MM.1S (cell line): ENCODE data around the gene HORMAD1.

Experiments used
- DNase-seq: peaks from one replicate; pipeline ENCODE4 v3.0.0-alpha.2; 2015
- H2AFZ ChIP-seq: fragments of 300-600 bp; sonication (generic); 2 replicates; pipeline ENCODE4 v1.6.0; 2016; ENCODE audit warnings: antibody characterized with exemption, low read length
- H3F3A ChIP-seq: fragments of 300-600 bp; sonication (generic); 2 replicates; pipeline ENCODE4 v1.6.1; 2016; ENCODE audit warnings: mild to moderate bottlenecking, antibody characterized with exemption, low read length, moderate library complexity, mixed read lengths; ENCODE audit not compliant: insufficient read depth
- H3K27ac ChIP-seq: fragments of 300-600 bp; sonication (generic); 2 replicates; pipeline ENCODE4 v1.5.1; 2016; ENCODE audit warnings: mild to moderate bottlenecking, low read length
- H3K27me3 ChIP-seq: fragments of 300-600 bp; sonication (generic); replicated peaks from 2 replicates; pipeline ENCODE4 v1.6.0; 2016; ENCODE audit warnings: low read length; ENCODE audit not compliant: insufficient read depth
- H3K36me3 ChIP-seq: fragments of 300-600 bp; sonication (generic); replicated peaks from 2 replicates; pipeline ENCODE4 v1.6.1; 2016; ENCODE audit warnings: mild to moderate bottlenecking, low read length, mixed read lengths; ENCODE audit not compliant: insufficient read depth
- H3K4me1 ChIP-seq: fragments of 300-600 bp; sonication (generic); 2 replicates; pipeline ENCODE4 v1.6.1; 2016; ENCODE audit warnings: low read length, mixed read lengths
- H3K4me2 ChIP-seq: fragments of 300-600 bp; sonication (generic); 2 replicates; pipeline ENCODE4 v1.6.0; 2016; ENCODE audit warnings: low read depth, low read length
- H3K4me3 ChIP-seq: fragments of 300-600 bp; sonication (generic); 2 replicates; pipeline ENCODE4 v1.5.1; 2016; ENCODE audit warnings: low read length, mixed read lengths
- H3K79me2 ChIP-seq: fragments of 300-600 bp; sonication (generic); 2 replicates; pipeline ENCODE4 v1.6.1; 2016; ENCODE audit warnings: mixed run types, low read length, mixed read lengths
- H3K9ac ChIP-seq: fragments of 300-600 bp; sonication (generic); 2 replicates; pipeline ENCODE4 v1.6.1; 2016; ENCODE audit warnings: low read length, mixed read lengths
- H3K9me2 ChIP-seq: fragments of 300-600 bp; sonication (generic); replicated peaks from 2 replicates; pipeline ENCODE4 v1.6.1; 2016; ENCODE audit warnings: mild to moderate bottlenecking, low read length, mixed read lengths; ENCODE audit not compliant: insufficient read depth
- H3K9me3 ChIP-seq: fragments of 300-600 bp; sonication (generic); replicated peaks from 2 replicates; pipeline ENCODE4 v1.6.1; 2016; ENCODE audit warnings: mild to moderate bottlenecking, low read length, mixed read lengths; ENCODE audit not compliant: insufficient read depth
- H4K20me1 ChIP-seq: fragments of 300-600 bp; sonication (generic); 2 replicates; pipeline ENCODE4 v1.6.1; 2016; ENCODE audit warnings: mild to moderate bottlenecking, low read length, moderate library complexity, mixed read lengths; ENCODE audit not compliant: insufficient read depth
- CTCF ChIP-seq: fragments of 300-600 bp; sonication (generic); IDR thresholded peaks from 2 replicates; pipeline ENCODE4 v1.5.1; 2016; ENCODE audit warnings: antibody characterized with exemption, low read length, mixed read lengths
- EZH2 ChIP-seq: fragments of 300-600 bp; sonication (generic); optimal IDR thresholded peaks from 2 replicates; pipeline ENCODE3; 2017; ENCODE audit warnings: low read depth, mild to moderate bottlenecking, antibody characterized with exemption, low read length, mixed read lengths
- EZH2phosphoT487 ChIP-seq: fragments of 300-600 bp; sonication (generic); IDR thresholded peaks from 2 replicates; pipeline ENCODE4 v1.6.1; 2018; ENCODE audit warnings: antibody characterized with exemption, low read length

Gene HORMAD1

GRCh38 chr1:150730130-150730721, 9.5 kb upstream of the HORMAD1 start:
- H4K20me1 ChIP-seq: no peaks in the 10 kb centered on the region
- no peaks in the 10 kb centered on the region for H3K36me3 ChIP-seq
- H3K9ac ChIP-seq: no peak overlapping the region
- no peaks in the 10 kb centered on the region for H3K27me3 ChIP-seq
- H3K4me1 ChIP-seq: no peaks in the 10 kb centered on the region
- H2AFZ ChIP-seq: no peak overlapping the region
- H3K4me3 ChIP-seq: no peak overlapping the region
- no peaks in the 10 kb centered on the region for H3F3A ChIP-seq
- H3K9me3 ChIP-seq: no peaks in the 10 kb centered on the region
- H3K27ac ChIP-seq: no peak overlapping the region
- no peak overlapping the region for H3K4me2 ChIP-seq
- TF ChIP-seq EZH2 (no peak), CTCF (no peak), EZH2phosphoT487 (no peak)
- H3K79me2 ChIP-seq: no peaks in the 10 kb centered on the region
- DNase-seq: no peak
- H3K9me2 ChIP-seq: no peaks in the 10 kb centered on the region

- Histone ChIP-seq H2AFZ (no peak overlapping the region), H3K4me3 (no peak overlapping the region), H3K27me3 (no peaks in the 10 kb centered on the region), H3K27ac (no peak overlapping the region), H3K9ac (no peak overlapping the region), H4K20me1 (no peaks in the 10 kb centered on the region), H3K9me2 (no peaks in the 10 kb centered on the region), H3F3A (no peaks in the 10 kb centered on the region), H3K9me3 (no peaks in the 10 kb centered on the region), H3K79me2 (no peaks in the 10 kb centered on the region), H3K4me1 (no peaks in the 10 kb centered on the region), H3K4me2 (no peak overlapping the region), H3K36me3 (no peaks in the 10 kb centered on the region)
- no peak for DNase-seq
- TF ChIP-seq EZH2: no peak
- no peak for TF ChIP-seq CTCF
- TF ChIP-seq EZH2phosphoT487: no peak
Measured at GRCh38 chr1:150724336-150724735, 3.6 kb upstream of the HORMAD1 start.

GRCh38 chr1:150720098-150720497, 597 bp downstream of the HORMAD1 start:
- H3K4me2 ChIP-seq: no peak overlapping the region
- no peaks in the 10 kb centered on the region for H3K36me3 ChIP-seq
- no peak for DNase-seq
- no peaks in the 10 kb centered on the region for H3K27me3 ChIP-seq
- H3K4me3 ChIP-seq: no peak overlapping the region
- H3F3A ChIP-seq: no peaks in the 10 kb centered on the region
- H3K9ac ChIP-seq: no peak overlapping the region
- no peaks in the 10 kb centered on the region for H3K9me2 ChIP-seq
- H3K9me3 ChIP-seq: no peaks in the 10 kb centered on the region
- no peaks in the 10 kb centered on the region for H3K79me2 ChIP-seq
- no peak overlapping the region for H2AFZ ChIP-seq
- H4K20me1 ChIP-seq: no peaks in the 10 kb centered on the region
- TF ChIP-seq CTCF: no peak
- TF ChIP-seq EZH2: no peak
- no peak for TF ChIP-seq EZH2phosphoT487
- H3K4me1 ChIP-seq: no peaks in the 10 kb centered on the region
- H3K27ac ChIP-seq: no peak overlapping the region
